GM21723 (cell line): ENCODE results near the gene KLHL24.
"Not testable (repeated sequence)": the region's sequence is repeated elsewhere in the genome, so short reads cannot be mapped to it uniquely, and the experiment has no call there.

Source experiments
- ATAC-seq: cut with Tn5 transposase; IDR thresholded peaks from one replicate; pipeline ENCODE4 v1.9.1; 2021; ENCODE audit warnings: mild to moderate bottlenecking, moderate library complexity; ENCODE audit not compliant: unreplicated experiment

The KLHL24 gene

GRCh38 chr3:183635107-183635430 lies 354 bp upstream of the KLHL24 start:
- no peak for ATAC-seq

DNA sequence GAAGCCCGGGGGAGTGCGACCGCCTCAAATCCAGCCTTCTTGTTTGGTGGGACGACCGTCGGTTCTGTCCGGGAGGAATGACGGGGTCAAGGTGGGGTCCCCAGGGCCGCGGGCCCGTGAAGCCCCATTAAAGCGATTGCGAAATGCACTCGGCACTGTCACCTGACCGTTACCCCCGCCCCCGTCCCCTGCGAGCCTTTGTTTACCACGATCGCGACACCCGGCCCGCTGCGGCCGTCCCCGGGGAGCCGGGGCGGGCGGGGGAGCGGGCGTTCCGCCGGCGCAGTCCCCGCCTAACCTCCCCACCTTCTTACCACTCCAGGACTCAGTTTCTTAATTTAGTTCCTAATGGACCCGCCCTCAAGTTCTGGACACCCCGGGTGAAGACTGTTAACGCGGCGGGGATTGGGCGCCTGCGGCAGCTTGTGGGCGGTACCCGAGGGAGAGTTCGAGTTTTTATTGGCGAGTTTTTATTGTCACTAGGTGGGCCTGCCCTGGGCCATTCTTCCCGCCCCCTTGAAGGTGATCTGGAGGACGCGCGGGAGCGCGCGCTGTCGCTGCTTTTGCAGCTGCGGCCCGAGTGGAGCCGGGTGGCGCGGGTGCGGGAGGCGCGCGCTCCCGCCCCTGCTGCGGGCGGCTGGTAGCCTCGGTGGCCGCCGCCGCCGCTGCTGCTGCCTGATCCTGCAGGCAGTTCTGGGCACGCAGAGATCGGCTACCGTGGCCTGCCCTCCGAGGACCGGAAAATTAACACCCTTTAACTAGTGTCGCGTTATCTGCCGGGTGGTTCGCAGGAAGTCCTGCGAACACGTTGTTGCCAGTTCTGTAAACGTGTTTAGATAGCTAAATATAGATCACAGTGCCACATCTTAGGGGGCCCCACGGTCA lies 1.0 kb downstream of the KLHL24 start:
- ATAC-seq = peak; percentile 85

- no peak for ATAC-seq
These were observed 1.7 kb downstream of the KLHL24 start for GRCh38 chr3:183637106-183637486.

DNA sequence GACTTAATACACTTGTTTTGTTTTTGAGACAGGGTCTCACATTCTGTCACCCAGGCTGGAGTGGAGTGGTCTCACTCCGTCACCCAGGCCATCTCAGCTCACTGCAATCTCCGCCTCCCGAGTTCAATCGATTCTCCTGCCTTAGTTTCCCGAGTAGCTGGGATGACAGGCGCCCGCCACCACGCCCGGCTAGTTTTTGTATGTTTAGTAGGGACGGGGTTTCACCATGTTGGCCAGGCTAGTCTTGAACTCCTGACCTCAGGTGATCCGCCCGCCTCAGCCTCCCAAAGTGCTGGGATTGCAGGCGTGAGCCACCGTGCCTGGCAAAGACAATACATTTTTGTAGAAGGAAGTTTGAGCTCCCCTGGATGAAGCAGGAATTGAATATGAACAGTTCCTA lies 2.2 kb downstream of the KLHL24 start:
- ATAC-seq = not testable (repeated sequence)

- no peak for ATAC-seq
These were observed 2.9 kb downstream of the KLHL24 start for GRCh38 chr3:183638101-183638852.

GRCh38 chr3:183640635-183641034 lies 5.2 kb downstream of the KLHL24 start:
- ATAC-seq = not testable (repeated sequence)

DNA sequence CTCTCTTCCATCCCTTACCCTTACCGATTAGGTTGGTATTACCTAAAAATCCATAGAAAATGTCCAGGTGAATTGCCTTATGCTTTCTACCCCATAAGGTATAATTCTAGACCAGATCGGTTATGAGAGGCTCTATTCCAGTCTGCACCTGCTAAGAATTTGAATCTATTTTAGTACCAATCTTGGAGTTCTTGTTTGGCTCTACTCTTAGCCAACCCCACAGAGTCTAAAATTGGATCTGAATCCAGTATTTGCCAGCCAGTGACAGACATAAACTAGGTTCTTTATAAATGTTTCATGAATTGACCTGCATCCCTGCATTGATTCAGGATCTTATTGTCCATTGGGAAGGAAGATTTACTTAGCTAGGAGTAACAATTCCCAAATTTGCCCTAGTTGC lies 6.5 kb downstream of the KLHL24 start:
- no peak for ATAC-seq

- ATAC-seq = no peak
These were observed 8.8 kb downstream of the KLHL24 start for GRCh38 chr3:183644244-183644643.

- ATAC-seq = no peak
These were observed 9.8 kb downstream of the KLHL24 start for GRCh38 chr3:183645254-183645653.

- ATAC-seq = no peak
These were observed 15.1 kb downstream of the KLHL24 start for GRCh38 chr3:183650554-183650953.

GRCh38 chr3:183653209-183654064 lies 18.0 kb downstream of the KLHL24 start:
- ATAC-seq = no peak

- ATAC-seq = no peak
These were observed 19.3 kb downstream of the KLHL24 start for GRCh38 chr3:183654727-183655126.

DNA sequence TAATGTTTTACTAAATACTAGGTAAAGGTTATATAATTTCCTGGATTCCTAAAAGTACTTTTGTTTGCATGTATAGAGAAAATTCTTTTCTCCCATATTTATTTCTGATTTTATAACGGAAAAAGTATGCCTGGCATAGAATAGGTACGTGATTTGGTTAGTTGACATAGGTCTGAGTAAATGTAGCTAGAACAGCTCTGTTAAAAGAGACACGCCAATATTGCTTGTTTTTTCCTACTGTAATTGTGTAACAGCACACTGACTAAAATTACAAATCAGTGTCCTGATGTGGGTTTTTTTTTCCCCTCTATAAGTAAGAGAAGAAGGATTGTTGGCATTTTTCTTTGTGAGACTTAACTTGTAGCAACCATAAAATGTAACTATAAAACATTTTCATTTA lies 26.7 kb downstream of the KLHL24 start:
- ATAC-seq = no peak

DNA sequence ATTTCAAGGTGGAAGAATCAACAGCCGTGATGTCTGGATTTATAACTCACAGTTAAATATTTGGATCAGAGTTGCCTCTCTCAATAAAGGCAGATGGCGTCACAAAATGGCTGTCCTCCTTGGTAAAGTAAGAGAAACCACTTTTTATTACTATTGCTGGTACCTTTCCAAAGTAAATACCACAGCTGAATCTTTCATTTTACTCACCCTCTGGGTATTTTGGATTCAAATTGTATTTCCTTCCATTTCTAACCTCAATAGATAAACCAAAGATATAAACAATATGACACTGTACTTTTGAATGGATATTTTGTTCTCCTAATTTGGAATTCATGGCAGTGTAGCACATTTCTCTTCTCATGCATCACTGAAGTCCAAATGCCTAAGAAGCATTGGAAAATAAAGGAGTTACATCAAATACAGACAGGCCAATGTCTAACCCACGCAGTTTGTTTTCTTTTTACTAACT lies 29.5 kb downstream of the KLHL24 start:
- no peak for ATAC-seq

DNA sequence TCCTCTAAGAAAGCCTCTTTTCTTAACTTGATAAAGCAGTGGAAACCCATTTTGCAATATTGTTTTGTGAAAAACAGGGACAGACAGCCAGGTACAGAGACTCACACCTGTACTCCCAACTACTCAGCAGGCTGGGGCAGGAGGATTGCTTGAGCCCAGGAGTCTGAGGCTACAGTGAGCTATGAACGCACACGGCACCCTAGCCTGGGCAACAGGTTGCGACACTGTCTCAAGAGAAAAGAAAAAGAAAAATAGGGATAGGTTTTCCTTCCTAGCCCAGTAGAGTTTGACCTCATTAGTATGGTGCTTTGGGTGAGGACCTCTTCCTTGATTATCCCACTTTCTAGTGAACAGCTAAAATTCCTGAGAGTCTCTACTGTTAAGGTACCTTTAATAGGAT lies 44.6 kb downstream of the KLHL24 start:
- ATAC-seq = no peak

- no peak for ATAC-seq
These were observed 52.3 kb downstream of the KLHL24 start for GRCh38 chr3:183687705-183688104.

GRCh38 chr3:183688874-183689273 lies 53.5 kb downstream of the KLHL24 start:
- no peak for ATAC-seq

DNA sequence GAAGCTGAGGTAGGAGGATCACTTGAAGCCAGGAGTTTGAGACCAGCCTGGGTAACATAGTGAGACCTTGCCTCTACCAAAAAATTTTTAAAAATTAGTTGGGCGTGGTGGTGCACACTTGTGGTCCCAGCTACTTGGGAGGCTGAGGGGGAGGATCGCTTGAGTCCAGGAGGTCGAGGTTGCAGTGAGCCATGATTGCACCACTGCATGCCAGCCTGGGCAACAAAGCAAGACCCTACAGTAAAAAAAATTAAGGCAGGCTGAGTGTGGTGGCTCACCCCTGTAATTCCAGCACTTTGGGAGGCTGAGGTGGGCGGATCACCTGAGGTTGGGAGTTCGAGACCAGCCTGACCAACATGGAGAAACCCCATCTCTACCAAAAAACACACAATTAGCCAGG lies 54.2 kb downstream of the KLHL24 start:
- not testable (repeated sequence) for ATAC-seq

DNA sequence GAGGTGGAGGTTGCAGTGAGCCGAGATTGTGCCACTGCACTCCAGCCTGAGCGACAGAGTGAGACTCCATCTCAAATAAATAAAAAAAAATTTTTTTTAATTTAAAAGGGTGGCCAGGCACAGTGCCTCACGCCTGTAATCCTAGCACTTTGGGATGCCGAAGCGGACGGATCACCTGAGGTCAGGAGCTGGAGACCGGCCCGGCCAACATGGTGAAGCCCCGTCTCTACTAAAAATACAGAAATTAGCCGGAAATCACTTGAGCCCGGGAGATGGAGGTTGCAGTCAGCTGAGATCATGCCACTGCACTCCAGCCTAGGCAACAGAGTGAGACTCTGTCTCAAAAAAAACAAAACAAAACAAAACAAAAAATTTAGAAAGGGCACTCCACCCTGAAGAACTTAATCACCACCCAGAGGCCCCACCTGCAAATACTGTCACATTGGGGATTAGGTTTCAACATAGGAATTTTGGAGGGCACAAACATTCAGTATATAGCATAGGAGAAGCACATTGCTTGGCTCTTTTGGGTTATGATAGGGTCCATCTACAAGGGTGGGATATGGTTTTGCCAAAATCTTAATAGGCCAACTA lies 55.1 kb downstream of the KLHL24 start:
- ATAC-seq = no peak

DNA sequence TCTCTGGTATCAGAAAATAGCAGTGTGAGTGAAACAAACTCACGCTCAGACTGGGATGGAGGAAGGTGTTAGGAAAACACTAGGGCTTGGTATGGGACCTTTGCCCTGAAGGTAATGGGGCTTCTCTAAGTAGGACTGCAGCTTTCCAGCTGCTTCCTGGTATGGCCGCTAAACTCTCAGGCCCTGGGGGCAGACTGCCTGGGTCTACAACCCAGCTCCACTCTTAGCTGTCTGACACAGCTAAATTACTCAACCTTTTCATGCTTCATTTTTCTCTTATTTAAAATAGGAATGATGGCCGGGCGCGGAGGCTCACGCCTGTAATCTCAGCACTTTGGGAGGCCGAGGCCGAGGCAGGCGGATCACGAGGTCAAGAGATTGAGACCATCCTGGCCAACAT lies 57.0 kb downstream of the KLHL24 start:
- no peak for ATAC-seq
